HG03439 (cell line): ENCODE data around the gene OPRD1.

Experiments
- ATAC-seq: cut with Tn5 transposase; IDR thresholded peaks from one replicate; pipeline ENCODE4 v1.9.1; 2021; ENCODE audit warnings: mild to moderate bottlenecking, moderate library complexity; ENCODE audit not compliant: unreplicated experiment

The OPRD1 gene

DNA sequence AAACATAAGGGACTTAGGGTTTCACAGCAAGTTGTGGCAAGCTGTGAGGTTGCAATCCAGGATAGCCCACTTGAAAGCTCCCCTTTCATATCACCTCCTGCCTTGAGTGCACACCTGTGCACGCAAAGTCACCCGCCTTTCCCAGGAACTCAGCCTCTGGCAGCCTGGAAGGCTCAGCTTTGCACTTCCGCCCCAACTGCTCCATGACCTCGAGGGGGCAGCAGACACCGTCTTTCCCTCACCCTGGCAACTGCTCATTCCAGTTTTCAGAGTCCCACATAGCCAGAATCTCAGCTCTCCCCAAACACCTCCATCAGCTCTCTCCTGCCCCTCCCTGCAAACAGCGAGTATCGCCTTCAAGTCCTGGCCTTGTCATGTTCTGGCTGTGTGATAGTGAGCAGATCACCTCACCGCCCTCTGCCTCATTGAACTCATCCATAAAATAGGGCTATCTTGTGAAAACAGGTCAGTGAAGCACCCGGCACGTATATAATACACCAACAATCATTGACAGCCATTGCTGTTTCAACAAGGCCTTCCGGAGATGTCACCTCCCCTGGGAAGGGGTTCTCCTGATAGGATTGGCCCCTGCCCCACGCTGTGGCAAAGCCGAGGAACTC, 70.1 kb downstream of the OPRD1 start:
- ATAC-seq = no peak

DNA sequence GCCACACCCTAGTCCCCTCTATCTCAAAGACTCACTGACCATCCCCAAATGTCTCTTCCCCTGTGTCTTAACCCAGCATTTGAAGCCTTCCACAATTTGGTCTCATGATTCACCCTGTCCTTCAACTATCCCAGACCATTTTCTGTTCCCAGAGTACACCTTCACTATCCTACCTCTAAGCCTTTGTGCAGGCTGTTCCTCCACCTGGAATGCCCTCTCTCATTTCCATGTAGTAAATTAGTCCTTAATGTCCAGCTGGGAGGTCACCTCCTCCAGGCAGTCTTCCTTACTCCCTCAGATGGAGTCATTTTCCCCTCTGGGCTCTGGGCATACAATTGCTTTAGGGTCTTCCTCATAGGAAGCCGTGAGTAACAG, 71.3 kb downstream of the OPRD1 start:
- ATAC-seq = no peak

- ATAC-seq = no peak
Measured at GRCh38 chr1:28885472-28885877, 73.5 kb downstream of the OPRD1 start.

DNA sequence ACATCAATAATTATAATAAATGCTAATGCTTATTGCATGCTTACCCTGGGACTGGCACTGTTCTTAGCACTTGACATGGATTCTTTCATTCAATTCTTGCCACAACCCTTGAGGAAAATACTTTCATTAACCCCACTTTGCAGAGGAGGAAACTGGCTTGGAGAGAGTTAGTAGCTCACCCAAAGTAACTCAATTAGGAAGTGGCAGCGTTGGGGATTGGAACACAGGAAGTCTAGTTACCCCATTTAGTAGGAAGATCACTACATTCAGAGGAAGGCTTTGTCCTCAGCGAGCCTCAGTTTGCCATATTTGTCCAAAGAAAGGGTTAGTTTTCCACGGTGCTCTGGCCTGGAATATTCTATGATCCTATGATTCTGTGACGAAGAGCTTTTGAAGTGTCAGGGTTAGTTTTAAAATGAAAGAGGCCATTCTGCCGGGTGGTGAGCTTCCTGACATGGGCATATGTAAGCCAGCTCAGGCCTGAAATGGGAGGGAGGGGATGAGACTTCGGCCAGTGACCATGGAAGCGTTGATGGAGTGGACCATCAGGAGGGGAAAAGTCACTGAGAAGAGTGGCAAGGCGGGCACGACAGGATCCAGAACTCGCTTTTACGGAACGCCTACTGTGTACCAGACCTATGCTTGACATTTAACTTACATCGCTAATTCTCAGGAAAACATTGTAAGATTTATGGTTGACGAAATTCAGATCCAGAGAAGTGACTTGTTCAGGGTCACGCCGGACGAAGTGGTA, 74.2 kb downstream of the OPRD1 start:
- ATAC-seq = no peak

DNA sequence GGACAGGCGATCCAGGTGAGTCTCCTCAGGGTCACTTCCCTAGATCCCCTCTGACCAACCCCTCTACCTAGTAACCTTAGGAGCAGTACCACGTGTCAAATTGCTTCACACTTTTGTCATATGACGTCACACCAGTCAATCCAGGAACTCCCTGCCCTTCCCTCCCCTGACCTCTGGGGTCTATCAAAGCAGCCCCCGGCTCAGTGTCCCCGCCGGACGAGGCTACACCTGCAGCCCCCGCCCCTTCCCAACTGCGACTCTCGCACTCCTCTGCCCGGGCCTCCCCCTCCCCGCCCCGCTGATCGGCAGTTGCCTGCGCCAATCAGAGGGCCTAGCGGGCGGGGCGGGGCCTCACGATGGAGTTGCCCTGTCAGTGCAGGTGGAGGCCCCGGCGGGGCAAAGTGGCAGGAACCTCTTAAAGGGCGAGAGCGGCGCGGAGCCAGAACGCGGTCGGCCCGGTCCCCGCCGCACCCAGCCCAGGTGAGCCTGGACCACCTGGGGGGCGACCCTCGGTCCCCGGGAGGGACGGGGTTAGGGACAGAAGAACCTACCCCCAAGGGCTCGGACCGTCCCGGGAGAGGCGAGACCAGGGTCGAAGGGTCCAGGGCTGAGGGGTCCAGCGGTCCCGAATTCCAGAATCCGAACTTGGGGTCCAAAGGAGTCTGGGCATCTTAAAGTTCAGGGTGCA, 74.9 kb downstream of the OPRD1 start:
- peak; percentile 64 for ATAC-seq

DNA sequence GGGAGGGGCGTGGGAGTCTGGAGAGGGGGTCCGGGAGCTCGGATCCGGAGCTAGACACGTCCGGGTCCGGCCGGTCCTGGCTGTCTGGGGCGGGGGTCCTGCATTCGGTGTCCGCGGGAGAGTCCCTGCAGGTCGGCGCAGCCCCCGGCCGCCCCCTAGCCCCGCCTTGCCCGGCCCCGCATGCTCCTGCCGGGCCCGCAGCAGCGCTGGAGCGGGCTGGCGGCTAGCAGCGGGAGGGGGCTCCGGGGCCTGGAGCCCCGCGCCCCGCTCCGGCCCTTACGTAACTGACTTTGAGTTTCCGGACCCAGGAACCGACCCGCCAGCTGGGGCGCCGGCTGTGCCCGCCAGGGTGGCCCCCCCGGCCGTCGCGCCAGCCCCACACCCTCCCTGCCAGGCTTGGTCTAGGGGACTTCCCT, 75.5 kb downstream of the OPRD1 start:
- ATAC-seq = peak; percentile 14

- ATAC-seq = no peak
Measured at GRCh38 chr1:28887835-28888682, 76.1 kb downstream of the OPRD1 start.

GRCh38 chr1:28888915-28889314, 76.9 kb downstream of the OPRD1 start:
- no peak for ATAC-seq

DNA sequence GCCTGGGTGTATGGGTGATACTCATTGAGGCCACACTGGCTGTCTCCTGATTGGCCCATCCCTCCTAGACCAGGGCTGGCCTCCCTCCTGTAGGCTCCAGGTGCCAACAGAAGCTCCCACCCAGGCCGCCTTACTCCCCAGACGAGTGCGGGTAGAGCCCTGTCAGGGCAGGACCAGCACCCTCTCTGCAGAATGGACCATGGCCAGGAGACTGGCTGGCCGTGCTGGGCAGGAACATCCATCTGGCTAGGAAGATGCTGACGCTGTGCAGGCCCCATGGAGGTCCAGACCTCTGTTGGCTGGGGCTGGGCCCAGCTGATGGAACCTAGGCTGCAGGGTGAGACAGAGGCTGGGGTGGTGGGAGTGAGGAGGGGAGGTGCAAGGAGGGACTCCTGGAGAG, 77.4 kb downstream of the OPRD1 start:
- no peak for ATAC-seq

DNA sequence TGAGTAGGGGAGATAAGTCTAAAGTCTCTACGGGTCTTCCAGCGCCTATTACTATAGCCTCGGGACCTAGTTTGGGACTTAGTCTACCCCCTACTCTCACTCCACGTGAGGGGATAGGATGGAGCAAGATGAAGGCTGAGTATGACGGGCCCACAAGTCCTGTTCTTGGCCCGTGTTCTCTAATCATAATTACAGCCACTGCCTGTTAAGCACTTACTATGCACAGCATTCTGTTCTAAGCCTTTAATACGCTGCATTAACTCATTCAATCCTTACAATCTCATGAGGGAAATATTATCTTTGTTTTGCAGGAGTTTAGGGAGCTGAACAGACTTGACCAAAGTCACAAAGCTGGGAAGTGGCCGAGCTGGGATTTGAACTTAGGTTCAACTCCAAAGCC, 78.5 kb downstream of the OPRD1 start:
- ATAC-seq = no peak

GRCh38 chr1:28890836-28891235, 78.9 kb downstream of the OPRD1 start:
- no peak for ATAC-seq

DNA sequence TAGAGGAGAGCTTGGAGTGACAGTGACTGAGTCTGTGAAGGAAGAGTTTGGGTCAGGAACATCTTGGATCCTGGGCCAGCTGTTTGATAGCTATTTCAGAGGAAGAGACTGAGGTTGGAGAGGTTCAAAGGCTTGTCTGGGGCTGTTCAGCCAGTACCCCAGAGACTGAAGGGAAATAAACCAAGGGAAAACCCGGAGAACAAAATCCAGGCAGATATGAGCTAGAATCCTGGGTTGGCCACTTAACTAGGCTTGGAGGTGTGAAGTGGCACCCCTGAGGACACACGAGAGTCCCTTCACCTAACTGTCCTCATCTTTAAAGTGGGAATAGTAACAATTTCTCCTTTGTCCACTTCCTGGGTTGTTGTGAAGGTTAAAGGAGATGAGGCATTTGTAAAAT, 79.3 kb downstream of the OPRD1 start:
- no peak for ATAC-seq

DNA sequence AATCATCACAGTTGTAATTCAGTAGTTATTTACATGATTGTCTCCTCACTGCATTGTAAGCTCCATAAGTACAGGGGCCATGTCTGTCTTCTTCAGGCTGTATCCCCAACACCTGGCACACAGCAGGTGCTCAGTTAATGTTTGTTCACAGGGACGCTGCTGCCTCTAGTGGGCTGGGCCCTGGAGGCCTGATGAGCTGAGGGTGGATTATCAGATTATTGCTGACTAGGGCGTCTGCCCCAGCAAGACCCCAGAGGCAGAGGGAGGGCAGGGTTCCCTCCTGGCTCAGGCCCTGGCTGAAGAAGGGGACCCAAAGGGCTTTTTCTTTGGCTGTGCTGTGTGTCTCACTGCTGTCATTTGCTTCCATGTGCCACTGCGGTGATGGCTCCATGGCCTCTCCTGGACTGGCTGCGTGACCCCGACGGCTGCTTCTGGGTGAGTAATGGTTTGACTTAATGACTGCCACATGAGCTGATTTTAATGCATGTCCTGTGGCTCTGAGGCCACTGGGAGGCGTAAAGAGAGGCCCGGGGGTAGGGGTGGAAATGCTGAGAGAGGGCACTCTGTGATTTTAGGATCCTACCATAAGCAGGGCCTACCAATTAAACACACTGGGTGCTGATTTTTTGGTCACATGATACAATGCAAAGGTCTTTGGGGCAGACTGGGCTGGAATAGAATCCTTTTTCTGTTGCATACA, 81.6 kb downstream of the OPRD1 start:
- no peak for ATAC-seq

GRCh38 chr1:28894785-28895184, 82.8 kb downstream of the OPRD1 start:
- no peak for ATAC-seq

GRCh38 chr1:28895896-28896608, 84.1 kb downstream of the OPRD1 start:
- no peak for ATAC-seq

- no peak for ATAC-seq
Measured at GRCh38 chr1:28896609-28896986, 84.6 kb downstream of the OPRD1 start.

DNA sequence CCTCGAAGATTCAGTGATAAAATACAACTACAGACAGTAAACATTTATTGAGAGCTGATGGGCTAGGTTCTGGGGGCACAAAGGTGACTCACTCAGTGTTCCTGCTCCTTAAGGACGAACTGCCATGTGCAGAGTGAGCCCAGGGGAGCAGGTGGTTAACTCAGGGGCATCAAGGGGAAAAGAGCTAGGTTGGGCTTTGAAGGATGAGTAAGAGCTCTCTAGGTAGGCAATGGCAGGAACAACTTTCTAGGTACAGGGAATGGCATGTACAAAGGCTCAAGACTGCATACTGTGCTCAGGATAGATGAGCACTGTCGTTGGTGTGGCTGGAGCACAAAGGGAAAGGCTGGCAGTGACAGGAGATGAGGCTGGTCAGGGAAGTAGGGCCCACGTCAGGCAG, 85.8 kb downstream of the OPRD1 start:
- ATAC-seq = no peak

DNA sequence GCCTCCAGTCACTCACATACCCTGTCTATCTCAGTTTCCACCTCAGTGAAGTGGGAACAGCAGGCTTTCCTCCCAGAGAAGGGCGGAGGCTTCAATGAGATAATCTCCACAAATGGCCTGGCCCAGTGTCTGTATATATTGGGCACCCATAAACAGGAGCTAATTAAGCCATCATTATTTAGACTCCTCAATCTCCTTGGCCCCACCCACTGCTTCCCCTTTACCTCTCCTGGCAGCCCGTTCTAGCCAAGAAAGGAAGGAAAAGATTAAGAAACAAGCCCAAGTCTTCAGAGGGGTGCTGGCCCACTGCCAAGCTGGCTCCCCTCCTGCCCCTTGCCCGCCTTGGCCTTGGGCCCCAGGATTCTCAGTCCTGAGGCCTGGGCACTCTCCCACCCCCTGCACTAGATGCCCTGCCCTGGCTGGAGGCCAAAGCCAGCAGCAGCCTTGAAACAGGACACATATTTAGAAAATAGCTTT, 86.5 kb downstream of the OPRD1 start:
- ATAC-seq = no peak

DNA sequence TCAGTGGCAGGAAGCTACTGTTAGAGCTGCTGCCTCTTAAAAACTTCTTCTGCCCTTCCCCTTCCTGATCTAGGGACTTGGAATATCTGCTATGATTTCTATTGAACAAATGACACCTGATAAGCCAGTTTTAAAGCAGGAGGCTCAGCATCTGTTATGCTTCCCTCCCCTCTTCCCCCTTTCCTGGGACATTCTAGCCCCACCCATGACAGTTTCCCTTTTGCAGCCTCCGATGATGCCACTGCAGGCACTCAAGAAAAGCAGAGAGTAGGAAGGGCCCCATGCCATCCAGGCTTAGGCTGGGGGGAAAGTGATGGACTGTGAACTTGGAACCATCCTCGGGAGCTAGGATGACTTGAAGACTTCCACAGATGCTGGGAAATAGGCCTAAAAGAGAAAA, 87.3 kb downstream of the OPRD1 start:
- no peak for ATAC-seq

DNA sequence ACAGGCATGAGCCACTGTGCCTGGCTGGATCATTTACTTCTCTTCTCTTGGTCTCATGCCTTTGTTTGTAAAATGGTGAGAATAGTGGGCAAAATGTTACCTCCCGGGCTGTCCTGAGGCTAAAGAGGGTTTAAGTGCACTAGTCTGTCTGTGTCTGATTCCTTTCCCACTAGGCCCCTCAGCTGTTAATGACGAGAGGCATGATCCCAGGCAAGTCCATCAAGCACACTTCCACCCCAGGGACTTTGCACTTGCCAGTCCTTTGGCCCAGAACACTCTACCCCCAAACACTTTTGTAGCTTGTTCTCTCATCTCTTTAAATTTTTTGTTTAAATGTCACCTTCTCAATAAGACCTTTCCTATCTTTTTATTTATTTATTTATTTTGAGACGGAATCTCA, 88.6 kb downstream of the OPRD1 start:
- ATAC-seq = no peak
